Smooth muscle cell (in vitro differentiated cells): ENCODE data around the gene PIP4K2C. TPM values are rescaled to one million over a fixed set of nuclear protein-coding genes. Genes with fewer than 3 reads are reported as not detected.

Experiments used
- DNase-seq: peaks from one replicate; lab custom pipeline; 2025; ENCODE audit not compliant: unreplicated experiment; lab: John Stamatoyannopoulos, UW
- H2AFZ ChIP-seq: fragments of 200-600 bp; sonication (generic); 2 replicates; pipeline ENCODE4 v1.6.0; 2016; ENCODE audit warnings: antibody characterized with exemption, low read depth, mild to moderate bottlenecking
- H3F3A ChIP-seq: fragments of 200-600 bp; sonication (generic); 2 replicates; pipeline ENCODE4 v1.6.0; 2017; ENCODE audit warnings: antibody characterized with exemption, low read depth
- H3K27ac ChIP-seq: fragments of 200-600 bp; sonication (generic); 2 replicates; pipeline ENCODE4 v1.5.1; 2016; ENCODE audit warnings: low read depth, mild to moderate bottlenecking
- H3K27me3 ChIP-seq: fragments of 200-600 bp; sonication (generic); 2 replicates; pipeline ENCODE4 v1.6.1; 2016; ENCODE audit warnings: low read depth, mild to moderate bottlenecking
- H3K36me3 ChIP-seq: fragments of 200-600 bp; sonication (generic); 2 replicates; pipeline ENCODE4 v1.5.1; 2016; ENCODE audit warnings: low read depth
- H3K4me1 ChIP-seq: fragments of 200-600 bp; sonication (generic); 2 replicates; pipeline ENCODE4 v1.5.1; 2016; ENCODE audit warnings: low read depth
- H3K4me2 ChIP-seq: fragments of 200-600 bp; sonication (generic); 2 replicates; pipeline ENCODE4 v1.6.0; 2016; ENCODE audit warnings: mild to moderate bottlenecking
- H3K4me3 ChIP-seq: fragments of 200-600 bp; sonication (generic); 2 replicates; pipeline ENCODE4 v1.5.1; 2016; ENCODE audit warnings: mild to moderate bottlenecking
- H3K79me2 ChIP-seq: fragments of 200-600 bp; sonication (generic); 2 replicates; pipeline ENCODE4 v1.6.0; 2016; ENCODE audit warnings: low read depth, mild to moderate bottlenecking
- H3K9ac ChIP-seq: fragments of 200-600 bp; sonication (generic); 2 replicates; pipeline ENCODE4 v1.6.0; 2016; ENCODE audit warnings: low read depth
- H3K9me3 ChIP-seq: fragments of 200-600 bp; sonication (generic); replicated peaks from 2 replicates; pipeline ENCODE4 v1.5.1; 2016; ENCODE audit warnings: low read depth
- H4K20me1 ChIP-seq: fragments of 200-600 bp; sonication (generic); 2 replicates; pipeline ENCODE4 v1.6.0; 2016; ENCODE audit warnings: low read depth
- CTCF ChIP-seq: fragments of 200-600 bp; sonication (generic); IDR thresholded peaks from 2 replicates; pipeline ENCODE4 v1.5.1; 2017; ENCODE audit warnings: borderline replicate concordance, mild to moderate bottlenecking, antibody characterized with exemption; ENCODE audit not compliant: insufficient read depth, poor library complexity, severe bottlenecking
- WGBS: methylation state at CpG from one replicate; pipeline ENCODE4 v1.1.7; 2016; ENCODE audit warnings: low lambda C conversion rate; 5-methylcytosine and 5-hydroxymethylcytosine counted together
- polyA plus RNA-seq: library from polyadenylated mRNA; unstranded; fragments of >200 nt; fragmentation: Nextera tagmentation; extraction: Ambion mirVana; gene quantifications from 2 replicates; pipeline ENCODE4 v1.2.1, GENCODE V29; 2016
- total RNA-seq: library from RNA; depleted of rRNA; stranded (reverse); fragments of >200 nt; gene quantifications from 2 replicates; pipeline ENCODE4 v1.2.3, GENCODE V29; 2014

Gene PIP4K2C
- total and polyA plus RNA-seq, 2 experiments from 2014 or later = 33.3 to 39.5 TPM

GRCh38 chr12:57630891-57631433 is 40.0 kb downstream of the PIP4K2C start:
- no peak for TF ChIP-seq CTCF
- Histone ChIP-seq H3K36me3 (no peaks in the 10 kb centered on the region), H3K4me2 (no peak overlapping the region), H3K9ac (no peak overlapping the region), H3K79me2 (no peaks in the 10 kb centered on the region), H4K20me1 (no peaks in the 10 kb centered on the region), H3F3A (no peaks in the 10 kb centered on the region), H3K9me3 (no peaks in the 10 kb centered on the region), H3K4me1 (peaks cover 12% of the 10 kb centered on the region), H3K27ac (no peak overlapping the region), H3K27me3 (peaks cover 96% of the 10 kb centered on the region), H2AFZ (no peak overlapping the region), H3K4me3 (no peak overlapping the region)
- DNase-seq = no peak
- 76% methylated on average over 6 of the region's 6 CpGs for WGBS

- WGBS = 7% methylated on average over 26 of the region's 26 CpGs
- Histone ChIP-seq H2AFZ (peak overlapping the region; percentile 77), H3K36me3 (no peaks in the 10 kb centered on the region), H3K4me2 (peak overlapping the region; percentile 97), H3K27me3 (peaks cover 96% of the 10 kb centered on the region), H3K4me3 (peak overlapping the region; percentile 69), H3K9me3 (no peaks in the 10 kb centered on the region), H3K9ac (no peak overlapping the region), H3K79me2 (no peaks in the 10 kb centered on the region), H4K20me1 (no peaks in the 10 kb centered on the region), H3F3A (no peaks in the 10 kb centered on the region), H3K27ac (no peak overlapping the region), H3K4me1 (peaks cover 12% of the 10 kb centered on the region)
- DNase-seq = no peak
- no peak for TF ChIP-seq CTCF
These were observed 40.6 kb downstream of the PIP4K2C start for GRCh38 chr12:57631566-57632072.

GRCh38 chr12:57632073-57632957 is 41.3 kb downstream of the PIP4K2C start:
- 2% methylated on average over 37 of the region's 67 CpGs for WGBS
- Histone ChIP-seq H3K79me2 (no peaks in the 10 kb centered on the region), H2AFZ (peak overlapping the region; percentile 94), H3K27me3 (peaks cover 91% of the 10 kb centered on the region), H3K4me1 (peaks cover 12% of the 10 kb centered on the region), H3K9ac (no peak overlapping the region), H3F3A (no peaks in the 10 kb centered on the region), H3K4me3 (peak overlapping the region; percentile 69), H3K36me3 (no peaks in the 10 kb centered on the region), H3K9me3 (no peaks in the 10 kb centered on the region), H3K4me2 (peak overlapping the region; percentile 97), H3K27ac (no peak overlapping the region), H4K20me1 (no peaks in the 10 kb centered on the region)
- TF ChIP-seq CTCF = no peak
- no peak for DNase-seq
